ENCODE results near the gene HECTD1.
"Not testable (repeated sequence)": the region's sequence is repeated elsewhere in the genome, so short reads cannot be mapped to it uniquely, and the experiment has no call there.

The HECTD1 gene

DNA sequence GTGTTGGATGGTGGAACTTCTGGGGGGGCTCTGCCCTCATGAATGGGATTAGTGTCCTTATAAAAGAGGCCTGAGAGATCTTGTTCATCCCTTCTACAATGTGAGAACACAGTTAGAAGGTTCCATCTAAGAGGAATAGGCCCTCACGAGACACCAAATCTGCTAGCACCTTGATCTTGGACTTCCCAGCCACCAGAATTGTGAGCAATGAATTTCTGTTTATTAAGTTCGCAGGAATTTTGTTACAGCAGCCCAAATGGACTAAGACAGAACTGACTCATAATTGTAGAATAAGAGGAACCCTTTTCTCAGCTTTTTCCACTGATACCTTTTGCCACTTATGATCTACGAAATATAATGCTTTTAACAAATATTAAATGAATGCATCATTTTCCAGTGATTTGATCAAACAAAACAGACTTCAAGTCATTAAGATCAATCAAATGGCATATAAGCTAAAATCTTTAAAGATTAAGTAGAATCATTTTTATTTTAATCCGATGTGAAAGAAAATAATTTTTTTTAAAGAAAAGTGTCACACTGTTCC is 68.2 kb downstream of the HECTD1 start:
- DNase-seq: no peak

DNA sequence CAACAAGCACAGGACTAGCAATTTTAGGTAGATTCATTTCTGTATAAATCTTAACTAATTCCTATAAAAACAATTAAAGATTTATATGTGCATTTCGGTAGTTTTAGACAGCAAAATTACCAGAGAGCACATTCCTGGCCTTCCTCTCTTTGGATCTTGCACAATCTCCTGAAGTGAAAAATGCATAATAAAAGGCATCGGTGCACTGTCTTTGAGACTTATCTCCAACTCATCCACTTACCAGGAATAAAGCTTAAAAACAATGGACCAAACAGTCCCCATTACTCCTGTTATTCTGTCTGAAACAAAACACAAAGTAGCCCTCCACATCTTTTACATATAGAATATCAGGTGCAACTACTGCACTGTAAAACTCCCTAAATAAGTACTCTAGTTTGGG is 69.3 kb downstream of the HECTD1 start:
- no peak for DNase-seq

DNA sequence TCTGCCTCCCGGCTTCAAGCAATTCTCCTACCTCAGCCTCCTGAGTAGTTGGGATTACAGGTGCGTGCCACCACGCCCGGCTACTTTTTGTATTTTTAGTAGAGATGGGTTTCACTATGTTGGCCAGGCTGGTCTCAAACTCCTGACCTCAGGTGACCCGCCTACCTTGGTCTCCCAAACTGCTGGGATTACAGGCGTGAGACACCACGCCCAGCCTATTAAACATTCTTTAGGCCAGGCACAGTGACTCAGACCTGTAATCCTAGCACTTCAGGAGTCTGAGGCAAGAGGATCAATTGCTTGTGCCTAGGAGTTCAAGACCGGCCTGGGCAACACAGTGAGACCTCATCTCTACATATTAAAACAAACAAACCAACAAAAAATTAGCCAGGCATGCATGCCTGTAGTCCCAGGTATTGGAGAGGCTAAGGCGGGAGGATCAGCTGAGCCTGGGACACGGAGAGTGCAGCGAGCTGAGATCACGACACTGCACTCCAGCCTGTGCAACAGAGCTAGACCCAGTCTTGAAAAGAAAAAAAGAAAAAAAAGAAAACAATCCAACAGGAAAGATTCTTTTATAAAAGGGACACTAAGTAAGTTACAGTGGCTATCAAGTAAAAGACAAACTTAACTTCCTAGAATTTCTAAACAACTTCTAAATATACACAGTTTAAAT is 70.2 kb downstream of the HECTD1 start:
- no peak for DNase-seq

DNA sequence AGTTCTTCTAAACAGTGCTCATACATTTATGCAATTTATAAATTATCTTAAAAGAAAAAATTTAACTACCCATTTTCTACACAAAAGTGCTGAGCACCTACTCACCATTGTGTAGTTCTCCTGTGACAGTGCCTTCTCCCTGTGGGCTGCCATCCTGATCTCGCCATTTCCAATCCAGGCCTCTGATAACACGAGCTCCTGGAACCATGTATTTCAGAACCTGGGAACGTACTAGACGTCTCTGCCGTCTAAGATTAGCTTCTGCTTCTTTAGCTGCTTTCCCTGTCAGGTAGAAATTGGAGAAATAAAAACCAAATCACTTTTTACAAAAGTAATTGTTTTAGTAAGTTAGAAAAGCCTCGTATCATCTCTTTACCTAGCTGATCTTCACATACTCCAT is 74.5 kb downstream of the HECTD1 start:
- no peak for DNase-seq

DNA sequence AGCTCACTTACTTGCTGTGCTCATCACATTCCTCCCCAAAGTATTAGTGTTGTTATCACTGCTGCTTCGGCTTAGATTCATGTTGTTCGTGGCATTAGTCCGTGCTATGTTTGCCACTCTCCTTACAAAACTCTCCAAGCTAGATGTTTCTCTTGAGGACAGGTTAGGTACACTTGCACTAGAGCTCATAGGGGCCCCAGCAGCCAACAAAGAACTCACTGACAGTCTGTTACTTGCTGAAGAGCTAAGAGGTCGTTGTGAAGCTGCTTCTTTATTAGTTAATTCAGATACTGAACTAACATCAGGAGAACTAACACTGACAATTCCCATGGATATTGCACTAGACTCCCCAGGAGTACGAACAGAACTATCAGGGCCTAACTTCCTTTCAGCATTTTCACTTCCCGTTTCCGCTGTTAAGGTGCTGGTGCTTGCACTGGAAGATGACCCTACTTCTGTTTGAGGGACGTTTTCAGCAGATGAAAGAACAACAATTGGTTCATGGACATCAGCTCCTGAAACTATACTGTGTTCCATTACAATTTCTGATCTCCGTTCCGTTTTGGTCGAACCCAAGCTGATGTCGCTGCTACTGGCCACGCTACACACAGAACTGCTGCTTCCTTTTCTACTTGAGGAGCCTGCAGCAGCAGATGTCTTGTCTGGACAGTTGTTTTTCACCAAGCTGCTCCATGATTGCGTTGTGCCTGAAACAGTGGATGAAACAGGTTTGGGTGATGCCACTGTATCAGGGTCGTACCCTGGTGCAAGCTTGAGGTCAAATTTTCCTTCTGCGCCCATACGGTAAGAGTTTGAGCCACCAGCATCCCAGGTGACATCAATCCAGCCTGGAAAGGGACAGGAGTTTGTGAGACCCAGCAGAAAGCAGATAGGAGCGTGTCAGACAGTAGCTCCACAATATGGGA is 78.7 kb downstream of the HECTD1 start:
- DNase-seq: no peak

DNA sequence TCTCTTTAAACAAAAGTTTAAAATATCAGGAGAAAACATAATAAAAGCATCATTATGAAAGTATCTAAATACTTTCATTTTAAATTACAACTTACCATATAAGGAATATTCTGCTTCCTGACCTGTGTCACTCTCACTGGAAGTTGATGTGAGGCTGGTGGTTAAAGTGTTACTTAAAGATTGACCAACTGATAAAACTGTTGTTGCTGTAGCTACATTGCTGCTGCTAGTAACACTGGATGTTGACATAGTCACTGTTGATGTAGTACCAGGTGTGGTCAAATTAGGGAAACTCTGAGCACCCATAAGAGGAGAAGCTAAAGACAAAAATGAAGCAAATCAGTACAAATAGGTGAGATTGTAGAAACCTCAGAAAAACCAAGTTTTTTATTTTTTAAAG is 79.9 kb downstream of the HECTD1 start:
- no peak for DNase-seq

DNA sequence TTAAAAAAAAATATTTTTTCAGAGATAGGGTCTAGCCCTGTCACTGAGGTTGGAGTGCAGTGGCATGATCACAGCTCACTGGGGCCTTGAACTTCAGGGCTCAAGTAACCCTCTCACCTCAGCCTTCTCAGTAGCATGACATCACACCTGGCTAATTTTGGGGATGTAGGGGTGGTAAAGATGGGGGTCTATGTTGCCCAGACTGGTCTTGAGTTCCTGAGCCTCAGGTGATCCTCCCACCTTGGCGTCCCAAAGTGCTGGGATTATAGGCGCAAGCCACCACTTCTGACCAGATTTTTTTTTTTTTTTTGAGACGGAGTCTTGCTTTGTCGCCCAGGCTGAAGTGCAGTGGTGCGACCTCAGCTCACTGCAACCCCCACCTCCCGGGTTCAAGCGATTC is 80.9 kb downstream of the HECTD1 start:
- DNase-seq: no peak

DNA sequence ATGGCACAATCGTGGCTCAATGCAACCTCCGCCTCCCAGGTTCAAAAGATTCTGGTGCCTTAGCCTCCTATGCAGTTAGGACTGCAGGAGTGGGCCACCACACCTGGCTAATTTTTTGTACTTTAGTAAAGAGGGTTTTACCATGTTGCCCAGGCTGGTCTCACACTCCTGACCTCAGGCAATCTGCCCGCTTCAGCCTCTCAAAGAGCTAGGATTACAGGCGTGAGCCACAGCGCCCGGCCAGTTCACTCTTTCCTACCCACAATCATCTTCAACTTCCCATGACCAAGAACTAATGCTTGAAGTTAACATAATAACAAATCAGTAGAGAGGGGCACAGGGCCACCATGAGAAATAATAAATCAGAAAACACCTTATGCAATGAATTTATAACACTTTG is 82.4 kb downstream of the HECTD1 start:
- no peak for DNase-seq

DNA sequence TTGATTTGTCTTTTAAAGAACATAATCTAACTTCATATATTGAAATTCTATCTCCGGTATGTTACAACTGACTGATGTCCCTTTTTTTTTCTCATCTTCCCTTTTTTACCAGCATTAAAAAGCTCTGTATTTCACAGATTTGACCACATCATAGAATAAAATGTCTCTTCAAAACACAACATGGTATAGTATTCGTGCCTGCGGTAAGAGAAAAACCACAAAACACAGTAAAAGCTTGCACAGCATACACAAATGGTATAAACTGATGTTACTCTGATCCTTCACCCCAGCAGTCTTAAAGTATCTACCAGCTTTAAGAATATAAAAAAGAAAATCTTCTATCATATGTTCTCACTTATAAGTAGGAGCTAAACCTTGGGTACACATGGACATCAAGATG is 83.4 kb downstream of the HECTD1 start:
- DNase-seq: no peak

DNA sequence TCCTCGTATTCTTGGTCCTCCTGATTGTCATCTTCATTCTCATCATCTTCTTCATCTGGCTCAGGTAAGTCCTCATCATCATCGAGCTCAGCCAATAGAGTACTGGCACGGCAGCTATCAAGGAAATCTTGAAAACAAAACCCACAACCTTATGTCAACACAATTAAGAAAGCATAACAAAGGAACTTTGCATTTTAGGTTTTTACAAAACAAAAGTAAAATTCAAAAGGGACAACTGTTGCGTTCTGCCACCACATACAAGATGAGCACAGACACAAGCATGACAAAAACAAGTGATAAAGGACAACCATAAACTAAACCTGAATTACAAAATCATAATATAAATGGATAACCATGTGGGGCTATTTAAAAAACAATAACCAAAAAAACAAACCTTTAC is 84.7 kb downstream of the HECTD1 start:
- no peak for DNase-seq

DNA sequence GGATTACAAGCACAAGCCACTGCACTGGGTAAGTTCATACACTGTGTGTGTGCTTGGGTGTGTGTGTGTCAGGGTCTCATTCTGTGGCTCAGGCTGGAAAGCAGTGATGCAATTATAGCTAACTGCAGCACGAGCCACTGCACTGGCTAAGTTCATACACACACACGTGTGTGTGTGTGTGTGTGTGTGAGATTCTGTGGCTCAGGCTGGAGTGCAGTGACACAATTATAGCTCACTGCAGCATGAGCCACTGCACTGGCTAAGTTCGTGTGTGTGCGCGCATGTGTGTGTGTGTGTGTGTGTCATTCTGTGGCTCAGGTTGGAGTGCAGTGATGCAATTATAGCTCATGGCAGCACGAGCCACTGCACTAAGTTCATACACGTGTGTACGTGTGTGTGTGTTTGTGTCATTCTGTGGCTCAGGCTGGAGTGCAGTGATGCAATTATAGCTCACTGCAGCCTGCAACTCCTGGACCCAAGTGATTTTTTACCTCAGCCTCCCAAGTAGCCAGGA is 85.4 kb downstream of the HECTD1 start:
- no peak for DNase-seq

DNA sequence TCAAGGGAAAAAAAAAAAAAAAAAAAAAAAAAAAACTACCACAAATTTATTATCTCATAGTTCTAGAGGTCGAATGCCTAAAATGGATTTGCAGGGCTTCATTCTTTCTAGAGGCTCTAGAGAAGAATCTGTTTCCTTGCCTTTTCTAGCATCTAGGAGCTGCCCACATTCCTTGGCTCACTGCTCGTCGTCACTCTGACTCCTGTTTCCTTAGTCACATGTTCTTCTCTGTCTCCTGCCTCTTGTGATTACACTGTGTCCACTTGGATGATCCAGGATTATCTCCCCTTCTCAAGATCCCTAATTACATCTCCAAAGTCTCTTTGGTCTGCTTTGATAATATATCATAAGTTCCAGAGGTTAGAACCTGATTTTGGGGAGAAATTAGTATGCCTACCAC is 88.7 kb downstream of the HECTD1 start:
- DNase-seq: no peak

DNA sequence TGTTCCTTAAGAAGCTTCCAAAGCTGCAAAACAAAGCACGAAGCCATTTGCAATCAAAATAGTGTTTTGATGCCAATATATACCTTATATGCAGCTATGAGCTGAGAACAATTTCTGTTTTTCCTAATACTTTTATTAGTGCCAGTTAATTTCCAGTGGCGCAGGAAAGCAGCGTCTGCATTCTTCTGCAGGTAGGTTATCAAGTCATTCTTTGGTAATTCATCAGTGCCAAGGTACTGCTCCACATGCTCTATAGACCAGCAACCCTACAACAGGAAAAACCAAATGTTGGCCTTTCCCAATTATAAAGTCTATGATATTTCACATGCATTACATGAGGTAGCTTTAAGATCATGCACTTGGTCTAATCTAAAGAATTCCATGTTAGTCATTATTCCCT is 93.8 kb downstream of the HECTD1 start:
- DNase-seq: no peak

DNA sequence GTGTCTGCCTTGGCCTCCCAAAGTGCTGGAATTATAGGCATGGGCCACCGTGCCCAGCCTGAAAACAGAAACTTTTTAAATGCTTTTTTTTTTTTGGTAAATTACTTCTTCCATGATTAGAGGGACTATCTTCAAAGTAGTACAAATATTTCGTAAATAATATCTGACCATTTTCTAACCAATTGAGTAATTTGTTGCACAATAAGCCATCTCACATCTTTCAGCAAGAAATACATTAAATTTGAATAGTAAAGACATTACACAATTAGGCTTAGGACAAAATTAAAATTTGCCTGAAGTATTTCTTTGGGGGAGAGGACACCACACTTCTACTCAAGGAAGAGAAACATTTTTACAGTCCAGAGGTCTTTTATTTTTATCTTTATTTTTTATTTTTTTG is 96.7 kb downstream of the HECTD1 start:
- DNase-seq: no peak

DNA sequence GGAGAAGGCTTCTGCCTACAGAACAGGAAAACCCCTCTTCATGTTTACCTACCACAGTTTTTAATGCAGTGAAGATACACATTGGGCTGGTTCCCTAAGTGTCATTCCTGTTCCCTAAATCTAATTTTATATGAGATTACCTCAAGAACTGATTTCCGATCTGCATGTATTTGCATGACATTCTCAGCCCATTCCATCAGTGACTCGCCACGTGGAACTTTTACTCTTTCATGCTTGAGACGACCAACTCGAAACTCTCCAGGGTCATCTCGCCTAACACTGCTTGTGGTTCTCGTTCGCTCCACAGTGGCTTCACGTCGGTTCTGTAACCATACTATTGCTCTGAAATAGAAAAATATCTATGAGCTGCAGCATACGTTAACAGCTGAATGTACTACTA is 98.3 kb downstream of the HECTD1 start:
- no peak for DNase-seq

DNA sequence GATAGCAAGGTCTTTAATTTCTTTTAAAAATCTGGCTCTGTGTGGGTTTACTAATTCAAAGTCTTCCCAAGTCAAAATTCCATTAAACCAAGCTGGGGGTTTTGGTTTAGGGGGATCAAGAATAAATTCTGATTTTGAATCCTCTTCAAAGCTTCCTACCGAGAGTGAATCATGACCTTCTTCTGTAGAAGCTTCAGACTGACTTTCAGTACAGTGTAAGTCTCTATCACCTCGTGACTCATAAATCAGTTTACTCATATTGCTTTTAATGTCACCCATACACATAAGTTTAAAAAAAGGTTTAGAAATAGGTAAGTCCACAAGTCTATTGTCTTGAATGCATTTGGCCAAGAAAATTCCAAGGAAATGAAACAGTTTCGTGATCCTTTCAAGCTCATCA is 100.8 kb downstream of the HECTD1 start:
- DNase-seq: no peak

DNA sequence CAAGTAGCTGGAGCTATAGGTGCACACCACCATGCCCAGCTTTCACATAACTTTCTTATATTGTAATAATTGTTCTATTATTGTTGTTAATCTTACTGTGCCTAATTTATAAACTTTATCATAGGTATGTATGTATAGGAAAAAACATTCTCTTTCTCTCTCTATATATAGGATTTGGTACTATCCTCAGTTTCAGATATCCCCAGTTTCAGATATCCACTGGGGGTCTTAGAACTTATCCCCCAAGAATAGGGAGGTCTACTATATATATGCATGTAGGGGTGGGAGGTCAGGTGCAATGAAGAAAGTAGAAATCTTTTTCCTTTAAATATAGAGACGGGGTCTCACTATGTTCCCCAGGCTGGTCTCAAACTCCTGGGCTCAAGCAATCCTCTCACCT is 110.5 kb downstream of the HECTD1 start:
- no peak for DNase-seq

DNA sequence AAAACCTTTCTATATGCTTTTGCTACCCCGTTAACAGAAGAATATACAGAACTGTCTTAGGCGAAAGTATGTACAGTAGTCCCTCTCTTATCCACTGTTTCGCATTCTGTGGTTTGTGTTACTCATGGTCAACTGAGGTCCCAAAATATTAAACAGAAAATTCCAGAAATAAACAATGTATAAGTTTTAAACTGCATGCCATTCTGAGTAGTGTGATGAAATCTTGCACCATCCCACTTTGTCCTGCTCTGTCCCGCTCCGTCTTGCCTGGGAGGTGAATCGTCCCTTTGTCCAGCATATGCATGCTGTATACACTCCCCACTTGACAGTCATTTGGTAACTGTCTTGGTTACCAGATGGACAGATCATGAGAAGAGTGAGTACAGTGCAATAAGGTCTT is 111.3 kb downstream of the HECTD1 start:
- DNase-seq: no peak

DNA sequence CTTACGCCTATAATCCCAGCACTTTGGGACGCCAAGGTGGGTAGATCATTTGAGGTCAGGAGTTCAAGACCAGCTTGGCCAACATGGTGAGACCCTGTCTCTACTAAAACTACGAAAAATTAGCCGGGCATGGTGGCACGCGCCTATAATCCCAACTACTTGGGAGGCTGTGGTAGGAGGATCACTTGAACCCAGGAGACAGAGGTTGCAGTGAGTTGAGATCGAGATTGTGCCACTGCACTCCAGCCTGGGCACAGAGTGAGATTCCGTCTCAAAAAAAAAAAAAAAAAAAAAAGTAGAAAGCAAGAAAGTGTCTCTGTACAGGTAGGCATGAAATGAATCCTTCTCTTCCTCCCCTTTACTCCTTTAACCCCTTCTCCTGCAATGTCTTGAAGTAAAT is 111.8 kb downstream of the HECTD1 start:
- DNase-seq: not testable (repeated sequence)

DNA sequence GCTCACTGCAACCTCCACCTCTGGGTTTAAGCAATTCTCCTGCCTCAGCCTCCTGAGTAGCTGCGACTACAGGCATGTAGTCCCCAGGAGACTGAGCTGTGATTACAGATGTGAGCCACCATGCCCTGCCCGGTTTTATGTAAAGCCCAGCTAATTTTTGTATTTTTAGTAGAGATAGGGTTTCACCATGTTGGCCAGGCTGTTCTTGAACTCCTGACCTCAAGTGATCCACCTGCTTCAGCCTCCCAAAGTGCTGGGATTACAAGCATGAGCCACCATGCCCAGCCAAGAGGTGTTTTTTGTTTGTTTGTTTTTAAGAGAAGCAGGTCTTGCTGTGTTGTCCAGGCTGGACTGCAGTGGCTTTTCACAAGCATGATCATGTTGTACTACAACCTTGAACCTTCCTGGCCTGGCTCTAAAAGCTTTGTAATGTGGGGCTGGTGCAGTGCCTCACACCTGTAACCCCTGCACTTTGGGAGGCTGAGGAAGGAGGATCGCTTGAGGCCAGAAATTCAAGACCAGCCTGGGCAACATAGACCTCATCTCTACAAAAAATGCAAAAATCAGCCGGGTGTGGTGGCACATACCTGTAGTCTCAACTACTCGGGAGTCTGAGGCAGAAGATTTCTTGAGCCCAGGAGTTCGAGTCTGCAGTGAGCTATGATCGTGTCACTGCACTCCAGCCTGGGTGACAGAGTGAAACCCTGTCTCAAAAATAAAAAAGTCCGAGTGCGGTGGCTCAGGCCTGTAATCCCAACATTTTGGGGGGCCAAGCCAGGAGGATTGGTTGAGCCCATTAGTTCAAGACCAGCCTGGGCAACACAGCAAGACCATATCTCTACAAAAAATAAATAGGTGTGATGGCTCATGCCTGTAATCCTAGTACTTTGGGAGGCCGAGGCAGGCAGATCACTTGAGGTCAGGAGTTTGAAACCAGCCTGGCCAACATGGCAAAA is 113.4 kb downstream of the HECTD1 start:
- not testable (repeated sequence) for DNase-seq

DNA sequence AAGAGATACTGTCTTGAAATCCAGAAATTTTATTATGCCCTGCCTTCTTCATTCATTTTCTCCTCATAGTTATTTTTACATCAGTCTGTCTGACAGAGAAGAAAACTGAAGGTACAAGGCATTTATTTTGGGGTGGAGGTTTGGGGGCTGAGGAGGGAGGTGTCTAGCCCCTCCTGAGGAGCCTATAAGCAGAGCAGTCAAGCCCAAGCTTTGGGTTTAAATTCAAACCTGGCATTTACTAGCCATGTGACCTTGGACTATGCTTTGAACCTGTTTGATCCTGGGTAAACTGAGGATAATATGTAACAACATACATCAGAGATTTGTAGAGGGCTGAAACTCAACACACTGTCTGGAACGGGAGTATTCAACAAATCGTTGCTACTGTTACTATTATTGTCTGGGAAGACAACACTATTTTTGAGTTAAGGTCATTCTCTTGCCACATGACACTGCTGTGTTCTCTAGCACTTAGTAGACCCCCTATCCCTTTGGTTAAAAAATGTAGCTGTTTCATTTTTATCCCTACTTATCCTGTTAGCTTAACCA is 115.4 kb downstream of the HECTD1 start:
- no peak for DNase-seq

Measured in NCI-H1694 (cell line).